GM19467 (cell line): ENCODE measurements around the gene C16orf46.

ENCODE experiments used
- ATAC-seq: cut with Tn5 transposase; IDR thresholded peaks from one replicate; pipeline ENCODE4 v1.9.1; 2021; ENCODE audit warnings: mild to moderate bottlenecking, moderate library complexity; ENCODE audit not compliant: unreplicated experiment

C16orf46 gene

DNA sequence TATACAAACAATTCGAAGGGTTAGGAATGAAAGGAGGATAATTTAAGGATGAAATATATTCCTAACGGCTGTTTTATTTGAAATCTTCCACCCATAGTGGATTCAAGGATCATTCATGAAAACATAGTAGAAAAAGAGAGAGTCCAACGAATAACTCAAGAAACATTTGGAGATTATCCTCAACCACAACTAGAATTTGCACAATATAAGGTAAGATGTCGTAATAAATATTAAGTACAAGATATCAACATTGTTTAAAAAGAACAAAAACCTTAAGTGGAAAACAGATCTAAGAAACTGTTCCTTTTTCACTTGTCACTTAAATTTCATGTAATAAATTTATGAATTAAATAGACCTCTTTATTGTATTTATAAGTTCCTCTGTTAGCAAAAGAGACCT, 50.6 kb downstream of the C16orf46 start:
- ATAC-seq = no peak

GRCh38 chr16:81018496-81018895, 58.5 kb downstream of the C16orf46 start:
- ATAC-seq = no peak

DNA sequence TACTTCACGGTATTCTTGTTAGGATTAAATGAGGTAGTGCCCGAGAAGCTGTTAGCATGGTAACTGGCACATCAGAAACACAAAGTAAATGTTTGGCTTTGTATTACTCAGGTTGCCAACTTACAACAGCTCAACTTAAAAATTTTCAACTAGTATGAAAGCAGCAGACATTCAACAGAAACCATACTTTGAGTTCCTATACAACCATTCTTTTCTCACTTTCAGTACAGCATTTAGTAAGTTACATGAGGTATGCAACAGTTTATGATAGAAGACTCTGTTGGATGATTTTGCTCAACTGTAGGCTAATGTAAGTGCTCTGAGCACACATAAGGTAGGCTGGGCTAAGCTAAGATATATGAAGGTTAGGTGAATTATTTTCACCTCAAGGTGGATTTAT, 62.4 kb downstream of the C16orf46 start:
- ATAC-seq = no peak

GRCh38 chr16:81012974-81013373, 64.1 kb downstream of the C16orf46 start:
- ATAC-seq = no peak
